ENCODE measurements around the gene NR2E1.

Gene NR2E1

DNA sequence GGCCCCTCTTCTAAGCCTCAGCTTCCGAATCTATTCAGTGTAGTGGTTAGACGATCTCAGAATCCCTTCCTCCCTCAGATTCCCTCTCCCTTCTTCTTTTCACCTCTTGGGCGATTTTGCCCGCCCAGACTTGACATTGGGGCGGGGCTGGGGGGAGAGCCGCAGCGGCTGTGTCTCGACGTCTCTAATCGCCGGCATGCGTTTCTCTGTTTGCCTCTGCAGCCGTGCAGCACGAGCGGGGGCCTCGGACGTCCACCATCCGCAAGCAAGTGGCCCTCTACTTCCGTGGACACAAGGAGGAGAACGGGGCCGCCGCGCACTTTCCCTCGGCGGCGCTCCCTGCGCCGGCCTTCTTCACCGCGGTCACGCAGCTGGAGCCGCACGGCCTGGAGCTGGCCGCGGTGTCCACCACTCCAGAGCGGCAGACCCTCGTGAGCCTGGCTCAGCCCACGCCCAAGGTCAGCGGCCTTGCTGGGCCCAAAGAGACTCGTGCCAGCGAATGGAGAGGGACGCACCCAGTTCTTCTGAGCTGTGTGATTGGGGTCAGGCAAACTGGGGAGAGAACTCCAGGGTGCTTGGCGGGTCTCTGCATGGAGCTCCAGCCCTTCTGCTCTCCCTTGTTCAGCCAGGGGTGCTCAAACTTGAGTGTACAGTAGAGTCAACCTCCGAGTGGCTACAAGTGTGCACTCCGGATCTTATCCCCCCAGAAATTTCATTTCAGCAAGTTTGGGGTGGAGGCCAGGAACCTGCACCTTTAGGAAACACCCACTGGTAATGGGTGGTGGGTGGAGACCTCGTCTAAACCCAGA, 10.7 kb downstream of the NR2E1 start:
- Histone ChIP-seq H3K4me2 (ENCODE audit: low read length) (peak overlapping the region; percentile 50), H3K9ac (ENCODE audit: low read depth, low read length) (no peak overlapping the region), H3K4me3 (ENCODE audit: low read length) (no peak overlapping the region), H3K9me3 (replicated peaks; ENCODE audit: low read length) (no peaks in the 10 kb centered on the region), H3K27me3 (ENCODE audit: control insufficient read depth, insufficient read depth, low read length) (peaks cover 95% of the 10 kb centered on the region), H3K36me3 (ENCODE audit: insufficient read depth, low read length) (no peaks in the 10 kb centered on the region), H3K4me1 (ENCODE audit: control insufficient read depth, insufficient read depth, low read length) (no peaks in the 10 kb centered on the region)

DNA sequence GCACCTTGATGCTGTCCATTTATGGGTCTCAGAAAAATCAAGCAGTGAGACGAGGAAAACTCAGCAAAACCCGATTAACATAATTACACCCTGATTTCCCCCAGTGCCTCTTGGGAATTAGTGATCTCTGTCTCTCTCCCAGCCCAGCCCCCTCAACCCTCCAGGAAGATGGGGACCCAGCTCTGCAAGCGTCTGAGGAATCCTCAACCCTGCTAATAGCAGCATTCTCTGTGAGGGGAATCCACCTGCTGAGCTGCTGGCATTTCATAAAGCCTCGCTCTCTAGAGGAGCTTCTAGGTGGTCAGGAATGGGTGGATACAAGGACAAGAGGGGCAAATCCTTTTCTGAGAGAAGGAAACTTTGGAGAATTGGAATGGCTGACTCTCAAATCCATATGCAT, 13.9 kb downstream of the NR2E1 start:
- Histone ChIP-seq H3K27me3 (ENCODE audit: control insufficient read depth, insufficient read depth, low read length) (peaks cover 72% of the 10 kb centered on the region), H3K9ac (ENCODE audit: low read depth, low read length) (no peak overlapping the region), H3K9me3 (replicated peaks; ENCODE audit: low read length) (no peaks in the 10 kb centered on the region), H3K4me3 (ENCODE audit: low read length) (no peak overlapping the region), H3K36me3 (ENCODE audit: insufficient read depth, low read length) (no peaks in the 10 kb centered on the region), H3K4me1 (ENCODE audit: control insufficient read depth, insufficient read depth, low read length) (no peaks in the 10 kb centered on the region), H3K4me2 (ENCODE audit: low read length) (no peak overlapping the region)

DNA sequence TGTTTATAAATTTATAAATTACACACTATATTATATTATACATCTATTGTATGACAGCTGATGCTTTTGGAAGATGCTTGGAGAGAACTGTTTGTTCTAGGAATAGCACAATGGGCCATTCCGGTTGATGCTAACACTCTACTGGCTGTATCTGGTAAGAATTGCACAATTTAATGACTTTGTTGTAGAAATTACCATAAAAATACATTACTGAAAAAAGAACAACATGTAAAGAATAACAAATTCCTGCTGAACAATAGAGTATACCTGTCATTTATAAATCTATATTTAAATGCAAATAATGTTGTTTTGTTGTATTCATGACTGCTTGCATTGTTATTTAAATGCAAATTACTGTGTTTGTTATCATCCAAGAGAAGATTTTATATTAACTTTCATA, 14.4 kb downstream of the NR2E1 start:
- no peaks in the 10 kb centered on the region for H3K9me3 ChIP-seq (replicated peaks; ENCODE audit: low read length)
- H3K4me3 ChIP-seq (ENCODE audit: low read length), result no peak overlapping the region
- no peak overlapping the region for H3K4me2 ChIP-seq (ENCODE audit: low read length)
- H3K27me3 ChIP-seq (ENCODE audit: control insufficient read depth, insufficient read depth, low read length), result peaks cover 68% of the 10 kb centered on the region
- no peaks in the 10 kb centered on the region for H3K36me3 ChIP-seq (ENCODE audit: insufficient read depth, low read length)
- no peaks in the 10 kb centered on the region for H3K4me1 ChIP-seq (ENCODE audit: control insufficient read depth, insufficient read depth, low read length)
- H3K9ac ChIP-seq (ENCODE audit: low read depth, low read length), result no peak overlapping the region

DNA sequence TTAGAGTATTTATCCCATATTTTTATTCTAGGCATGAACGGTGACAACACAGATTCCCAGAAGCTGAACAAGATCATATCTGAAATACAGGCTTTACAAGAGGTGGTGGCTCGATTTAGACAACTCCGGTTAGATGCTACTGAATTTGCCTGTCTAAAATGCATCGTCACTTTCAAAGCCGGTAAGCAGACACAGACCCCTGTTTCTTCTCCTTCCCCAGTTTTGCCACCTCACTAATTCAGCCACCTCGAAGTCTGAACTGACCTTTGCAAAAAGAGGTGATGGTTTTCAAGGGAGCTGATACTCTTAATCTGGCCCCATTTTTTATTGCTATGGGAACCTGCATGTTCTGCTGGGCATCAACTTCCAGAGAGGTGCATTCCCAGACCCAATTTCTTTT, 15.0 kb downstream of the NR2E1 start:
- H3K4me1 ChIP-seq (ENCODE audit: control insufficient read depth, insufficient read depth, low read length), result no peaks in the 10 kb centered on the region
- peaks cover 68% of the 10 kb centered on the region for H3K27me3 ChIP-seq (ENCODE audit: control insufficient read depth, insufficient read depth, low read length)
- H3K9me3 ChIP-seq (replicated peaks; ENCODE audit: low read length), result no peaks in the 10 kb centered on the region
- H3K9ac ChIP-seq (ENCODE audit: low read depth, low read length), result no peak overlapping the region
- no peak overlapping the region for H3K4me2 ChIP-seq (ENCODE audit: low read length)
- H3K4me3 ChIP-seq (ENCODE audit: low read length), result no peak overlapping the region
- H3K36me3 ChIP-seq (ENCODE audit: insufficient read depth, low read length), result no peaks in the 10 kb centered on the region

DNA sequence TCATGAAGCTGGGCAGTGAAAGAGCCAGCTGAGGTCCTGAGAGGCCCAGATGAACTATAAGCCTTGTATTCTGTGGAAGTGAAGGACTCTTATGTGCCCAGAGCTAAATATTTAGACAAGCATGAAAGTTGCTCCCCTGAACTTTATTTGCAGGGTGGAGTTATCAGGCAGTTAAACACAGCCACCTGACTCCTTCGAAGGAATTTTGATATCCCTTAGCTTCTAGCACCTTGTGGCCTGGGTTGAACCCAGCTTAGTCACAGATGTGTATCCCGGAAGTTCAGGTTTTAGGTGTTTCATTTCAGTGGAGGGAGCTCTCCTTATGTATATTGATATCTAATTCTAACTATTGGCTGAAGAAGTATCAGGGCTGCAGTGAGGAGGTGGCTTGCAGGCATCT, 20.4 kb downstream of the NR2E1 start:
- Histone ChIP-seq H3K9ac (ENCODE audit: low read depth, low read length) (no peak overlapping the region), H3K27me3 (ENCODE audit: control insufficient read depth, insufficient read depth, low read length) (peaks cover 60% of the 10 kb centered on the region), H3K36me3 (ENCODE audit: insufficient read depth, low read length) (no peaks in the 10 kb centered on the region), H3K9me3 (replicated peaks; ENCODE audit: low read length) (no peaks in the 10 kb centered on the region), H3K4me2 (ENCODE audit: low read length) (no peak overlapping the region), H3K4me1 (ENCODE audit: control insufficient read depth, insufficient read depth, low read length) (no peaks in the 10 kb centered on the region), H3K4me3 (ENCODE audit: low read length) (no peak overlapping the region)

DNA sequence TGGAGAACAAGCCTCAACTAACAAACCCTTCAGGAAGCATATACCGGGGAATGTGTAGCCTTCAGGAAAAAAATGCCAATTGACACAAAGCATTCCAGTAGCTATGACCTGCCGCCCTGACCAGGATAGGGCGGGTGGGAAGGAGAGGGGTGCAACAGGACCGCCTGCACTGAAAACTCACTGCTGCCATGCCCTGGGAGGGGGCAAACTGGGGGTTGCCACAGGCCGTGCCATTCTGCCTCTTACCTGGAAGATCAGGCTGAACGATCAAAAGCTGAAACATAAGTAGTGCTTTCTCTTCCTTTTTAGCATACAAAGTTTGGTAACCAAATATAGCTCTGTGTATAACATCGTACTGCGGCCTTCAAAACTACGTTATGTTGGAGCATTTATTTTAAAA, 21.7 kb downstream of the NR2E1 start:
- no peaks in the 10 kb centered on the region for H3K9me3 ChIP-seq (replicated peaks; ENCODE audit: low read length)
- no peak overlapping the region for H3K4me2 ChIP-seq (ENCODE audit: low read length)
- H3K27me3 ChIP-seq (ENCODE audit: control insufficient read depth, insufficient read depth, low read length), result peaks cover 65% of the 10 kb centered on the region
- H3K36me3 ChIP-seq (ENCODE audit: insufficient read depth, low read length), result no peaks in the 10 kb centered on the region
- H3K4me3 ChIP-seq (ENCODE audit: low read length), result no peak overlapping the region
- no peaks in the 10 kb centered on the region for H3K4me1 ChIP-seq (ENCODE audit: control insufficient read depth, insufficient read depth, low read length)
- no peak overlapping the region for H3K9ac ChIP-seq (ENCODE audit: low read depth, low read length)

DNA sequence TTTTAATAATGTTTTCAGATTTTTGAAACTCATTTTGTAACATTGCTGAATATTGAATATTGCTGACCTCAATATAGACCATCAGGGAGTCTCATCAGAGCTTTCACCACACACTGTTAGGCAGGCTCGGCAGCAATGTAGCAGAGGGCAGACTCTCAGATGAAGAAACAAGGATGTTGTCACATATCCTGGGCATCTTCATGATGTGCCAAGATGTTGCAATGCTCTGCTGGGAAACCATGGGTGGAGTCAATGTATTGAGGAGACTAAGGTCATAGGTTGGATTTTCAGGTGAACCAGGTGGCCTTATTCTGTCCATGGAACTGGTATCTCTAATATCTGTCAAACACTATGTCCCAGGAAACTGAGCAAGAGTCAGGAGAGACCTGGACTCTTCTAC, 27.3 kb downstream of the NR2E1 start:
- no peaks in the 10 kb centered on the region for H3K9me3 ChIP-seq (replicated peaks; ENCODE audit: low read length)
- no peak overlapping the region for H3K4me3 ChIP-seq (ENCODE audit: low read length)
- H3K27me3 ChIP-seq (ENCODE audit: control insufficient read depth, insufficient read depth, low read length), result peaks cover 37% of the 10 kb centered on the region
- H3K36me3 ChIP-seq (ENCODE audit: insufficient read depth, low read length), result no peaks in the 10 kb centered on the region
- no peak overlapping the region for H3K4me2 ChIP-seq (ENCODE audit: low read length)
- H3K4me1 ChIP-seq (ENCODE audit: control insufficient read depth, insufficient read depth, low read length), result no peaks in the 10 kb centered on the region
- no peak overlapping the region for H3K9ac ChIP-seq (ENCODE audit: low read depth, low read length)

DNA sequence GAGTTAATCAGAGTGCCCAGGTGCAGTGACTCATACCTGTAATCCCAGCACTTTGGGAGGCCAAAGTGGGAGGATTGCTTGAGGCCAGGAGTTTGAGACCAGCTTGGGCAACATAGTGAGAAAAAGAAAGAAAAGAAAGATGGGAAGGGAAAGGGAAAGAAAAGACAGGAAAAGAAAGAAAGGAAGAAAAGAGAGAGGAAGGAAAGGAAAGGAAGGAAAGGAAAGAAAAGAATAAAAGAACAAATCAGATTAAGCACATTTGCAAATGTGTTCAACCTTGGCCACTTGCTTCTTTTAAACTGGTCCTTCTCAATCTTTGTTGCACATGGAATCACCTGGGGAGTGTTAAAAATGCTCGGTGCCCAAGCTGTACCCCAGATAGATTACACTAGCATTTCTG, 28.0 kb downstream of the NR2E1 start:
- H3K9me3 ChIP-seq (replicated peaks; ENCODE audit: low read length), result no peaks in the 10 kb centered on the region
- no peak overlapping the region for H3K4me3 ChIP-seq (ENCODE audit: low read length)
- H3K4me2 ChIP-seq (ENCODE audit: low read length), result no peak overlapping the region
- H3K27me3 ChIP-seq (ENCODE audit: control insufficient read depth, insufficient read depth, low read length), result peaks cover 30% of the 10 kb centered on the region
- H3K9ac ChIP-seq (ENCODE audit: low read depth, low read length), result no peak overlapping the region
- H3K4me1 ChIP-seq (ENCODE audit: control insufficient read depth, insufficient read depth, low read length), result no peaks in the 10 kb centered on the region
- H3K36me3 ChIP-seq (ENCODE audit: insufficient read depth, low read length), result no peaks in the 10 kb centered on the region

DNA sequence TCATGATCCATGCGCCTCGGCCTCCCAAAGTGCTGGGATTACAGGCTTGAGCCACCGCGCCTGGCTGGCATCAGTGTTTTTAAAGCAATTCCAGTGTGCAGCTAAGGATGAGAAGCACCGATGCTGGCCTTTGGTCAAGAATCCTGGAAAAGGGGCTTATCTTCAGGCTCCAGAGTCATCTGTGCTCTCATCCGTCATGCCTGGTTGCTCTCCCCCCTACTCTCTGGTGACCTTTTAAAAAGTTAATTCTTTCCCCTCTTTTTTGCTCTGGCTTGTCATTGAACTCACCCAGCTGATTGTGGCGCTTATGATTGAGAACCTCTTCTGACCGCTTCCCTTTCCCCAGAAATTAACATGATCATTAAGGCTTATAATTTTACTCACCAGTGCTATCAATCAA, 28.7 kb downstream of the NR2E1 start:
- no peaks in the 10 kb centered on the region for H3K9me3 ChIP-seq (replicated peaks; ENCODE audit: low read length)
- H3K4me1 ChIP-seq (ENCODE audit: control insufficient read depth, insufficient read depth, low read length), result no peaks in the 10 kb centered on the region
- H3K4me2 ChIP-seq (ENCODE audit: low read length), result no peak overlapping the region
- no peak overlapping the region for H3K9ac ChIP-seq (ENCODE audit: low read depth, low read length)
- H3K36me3 ChIP-seq (ENCODE audit: insufficient read depth, low read length), result no peaks in the 10 kb centered on the region
- no peak overlapping the region for H3K4me3 ChIP-seq (ENCODE audit: low read length)
- H3K27me3 ChIP-seq (ENCODE audit: control insufficient read depth, insufficient read depth, low read length), result peaks cover 23% of the 10 kb centered on the region

DNA sequence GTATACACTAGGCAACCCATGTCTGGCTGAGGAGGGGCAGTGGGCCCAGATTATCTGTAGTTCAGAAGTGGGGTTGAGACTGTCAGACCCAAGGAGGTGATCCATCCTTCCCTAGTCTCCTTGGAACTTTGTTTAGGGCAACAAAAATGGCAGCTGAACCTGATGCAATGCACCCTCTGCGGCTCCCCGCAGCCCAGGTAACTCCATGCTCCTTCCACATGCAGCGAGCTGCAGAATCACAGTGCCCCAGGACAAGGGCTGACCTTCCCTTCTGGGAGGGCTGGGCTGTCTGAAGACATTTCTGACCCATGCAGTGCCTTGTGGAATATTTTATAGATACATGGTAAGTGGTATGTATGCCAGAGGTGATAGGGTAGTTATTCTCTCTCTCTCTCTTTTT, 29.4 kb downstream of the NR2E1 start:
- no peaks in the 10 kb centered on the region for H3K4me1 ChIP-seq (ENCODE audit: control insufficient read depth, insufficient read depth, low read length)
- peaks cover 23% of the 10 kb centered on the region for H3K27me3 ChIP-seq (ENCODE audit: control insufficient read depth, insufficient read depth, low read length)
- no peaks in the 10 kb centered on the region for H3K36me3 ChIP-seq (ENCODE audit: insufficient read depth, low read length)
- no peak overlapping the region for H3K4me2 ChIP-seq (ENCODE audit: low read length)
- no peaks in the 10 kb centered on the region for H3K9me3 ChIP-seq (replicated peaks; ENCODE audit: low read length)
- no peak overlapping the region for H3K9ac ChIP-seq (ENCODE audit: low read depth, low read length)
- H3K4me3 ChIP-seq (ENCODE audit: low read length), result no peak overlapping the region

DNA sequence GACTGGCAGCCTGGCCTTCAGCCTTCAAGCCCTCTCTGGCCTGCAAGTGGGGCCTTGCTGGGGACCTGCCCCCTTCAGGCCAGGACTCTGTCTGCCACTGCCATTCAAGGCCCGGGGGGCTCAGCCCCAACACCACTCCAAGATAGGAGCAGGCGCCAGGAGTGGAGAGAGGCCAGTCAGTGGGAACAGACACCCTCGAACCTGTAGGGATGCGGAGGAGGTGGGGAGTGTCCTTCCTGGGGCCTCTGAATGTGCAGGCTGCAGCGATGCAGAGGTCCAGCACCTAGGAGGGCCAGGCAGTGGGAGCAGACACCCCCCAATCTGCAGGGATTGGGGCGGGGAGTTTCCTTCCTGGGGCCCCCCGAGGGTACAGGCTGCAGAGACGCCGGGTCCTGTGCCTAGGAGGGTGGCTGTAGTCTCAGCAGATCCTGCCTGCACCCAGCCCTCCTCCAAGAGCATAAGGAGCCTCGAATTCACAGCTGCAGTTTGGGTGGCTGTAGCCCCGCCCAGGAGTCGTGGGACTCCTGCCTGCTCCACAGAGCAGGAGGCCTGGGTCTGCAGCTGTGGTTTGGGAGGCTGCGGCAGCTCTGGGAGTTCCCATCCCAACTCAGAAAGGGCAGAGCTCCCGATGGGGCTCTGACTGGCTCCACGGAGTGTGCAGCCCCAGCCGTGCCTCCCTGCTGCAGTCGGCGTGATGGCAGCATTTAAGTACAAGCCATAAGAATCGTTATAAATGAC, 33.1 kb downstream of the NR2E1 start:
- H3K9ac ChIP-seq (ENCODE audit: low read depth, low read length), result no peak overlapping the region
- H3K4me1 ChIP-seq (ENCODE audit: control insufficient read depth, insufficient read depth, low read length), result no peaks in the 10 kb centered on the region
- H3K4me3 ChIP-seq (ENCODE audit: low read length), result no peak overlapping the region
- H3K27me3 ChIP-seq (ENCODE audit: control insufficient read depth, insufficient read depth, low read length), result no peaks in the 10 kb centered on the region
- H3K4me2 ChIP-seq (ENCODE audit: low read length), result no peak overlapping the region
- H3K36me3 ChIP-seq (ENCODE audit: insufficient read depth, low read length), result peaks cover 3% of the 10 kb centered on the region
- no peaks in the 10 kb centered on the region for H3K9me3 ChIP-seq (replicated peaks; ENCODE audit: low read length)

DNA sequence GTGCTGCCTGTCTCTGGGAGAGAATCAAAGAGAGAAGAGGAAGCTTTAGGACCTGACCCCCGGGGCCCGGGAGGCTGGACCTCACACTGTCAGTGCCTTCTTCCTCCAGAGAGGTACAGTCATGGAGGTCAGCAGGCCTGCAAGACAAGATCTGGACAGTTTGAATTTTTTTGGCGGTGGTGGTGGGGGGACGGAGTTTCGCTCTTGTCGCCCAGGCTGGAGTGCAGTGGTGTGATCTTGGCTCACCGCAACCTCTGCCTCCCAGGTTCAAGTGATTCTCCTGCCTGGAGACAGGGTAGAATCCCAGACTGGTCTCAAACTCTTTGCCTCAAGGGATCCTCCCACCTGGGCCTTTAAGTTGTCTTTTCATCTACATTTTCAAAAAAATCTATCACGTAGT, 34.4 kb downstream of the NR2E1 start:
- Histone ChIP-seq H3K27me3 (ENCODE audit: control insufficient read depth, insufficient read depth, low read length) (no peaks in the 10 kb centered on the region), H3K36me3 (ENCODE audit: insufficient read depth, low read length) (peaks cover 5% of the 10 kb centered on the region), H3K4me1 (ENCODE audit: control insufficient read depth, insufficient read depth, low read length) (no peaks in the 10 kb centered on the region), H3K9ac (ENCODE audit: low read depth, low read length) (no peak overlapping the region), H3K9me3 (replicated peaks; ENCODE audit: low read length) (no peaks in the 10 kb centered on the region), H3K4me2 (ENCODE audit: low read length) (no peak overlapping the region), H3K4me3 (ENCODE audit: low read length) (no peak overlapping the region)
